GM19438 (cell line): Measurements from ENCODE around the gene BRINP3.

Experiments used
- ATAC-seq: cut with Tn5 transposase; IDR thresholded peaks from one replicate; pipeline ENCODE4 v1.9.1; 2021; ENCODE audit warnings: low read depth; ENCODE audit not compliant: unreplicated experiment

The BRINP3 gene

GRCh38 chr1:190328361-190328760 lies 149.3 kb downstream of the BRINP3 start:
- ATAC-seq, result no peak

- ATAC-seq, result no peak
Measured at GRCh38 chr1:190327271-190327670, 150.4 kb downstream of the BRINP3 start.

GRCh38 chr1:190323530-190323929 lies 154.1 kb downstream of the BRINP3 start:
- ATAC-seq, result no peak

GRCh38 chr1:190322274-190322673 lies 155.4 kb downstream of the BRINP3 start:
- no peak for ATAC-seq

GRCh38 chr1:190320952-190321351 lies 156.7 kb downstream of the BRINP3 start:
- no peak for ATAC-seq

- ATAC-seq, result no peak
Measured at GRCh38 chr1:190312763-190313162, 164.9 kb downstream of the BRINP3 start.

GRCh38 chr1:190303501-190303900 lies 174.2 kb downstream of the BRINP3 start:
- ATAC-seq, result no peak

- no peak for ATAC-seq
Measured at GRCh38 chr1:190296453-190296852, 181.2 kb downstream of the BRINP3 start.

GRCh38 chr1:190289897-190290296 lies 187.8 kb downstream of the BRINP3 start:
- ATAC-seq, result no peak

GRCh38 chr1:190286111-190286510 lies 191.6 kb downstream of the BRINP3 start:
- ATAC-seq, result no peak

- ATAC-seq, result no peak
Measured at GRCh38 chr1:190277107-190277506, 200.6 kb downstream of the BRINP3 start.

GRCh38 chr1:190274721-190275120 lies 202.9 kb downstream of the BRINP3 start:
- ATAC-seq, result no peak

GRCh38 chr1:190273161-190273560 lies 204.5 kb downstream of the BRINP3 start:
- no peak for ATAC-seq

- no peak for ATAC-seq
Measured at GRCh38 chr1:190262538-190262937, 215.1 kb downstream of the BRINP3 start.

- no peak for ATAC-seq
Measured at GRCh38 chr1:190259424-190259823, 218.2 kb downstream of the BRINP3 start.

GRCh38 chr1:190258003-190258402 lies 219.7 kb downstream of the BRINP3 start:
- no peak for ATAC-seq

GRCh38 chr1:190252046-190252445 lies 225.6 kb downstream of the BRINP3 start:
- ATAC-seq, result no peak

GRCh38 chr1:190250368-190250767 lies 227.3 kb downstream of the BRINP3 start:
- no peak for ATAC-seq

GRCh38 chr1:190244406-190244805 lies 233.3 kb downstream of the BRINP3 start:
- ATAC-seq, result no peak

GRCh38 chr1:190243056-190243455 lies 234.6 kb downstream of the BRINP3 start:
- no peak for ATAC-seq

GRCh38 chr1:190226006-190226405 lies 251.7 kb downstream of the BRINP3 start:
- ATAC-seq, result no peak

- ATAC-seq, result no peak
Measured at GRCh38 chr1:190212450-190212849, 265.2 kb downstream of the BRINP3 start.

- ATAC-seq, result no peak
Measured at GRCh38 chr1:190207733-190208132, 269.9 kb downstream of the BRINP3 start.
